Left colon (tissue), 2 donors: ENCODE measurements around the gene SLC14A1. TPM values are rescaled to one million over a fixed set of nuclear protein-coding genes. Genes with fewer than 3 reads are reported as not detected.

ENCODE experiments used
- ATAC-seq: fragments of 200-7000 bp; cut with Tn5 transposase; one replicate; pipeline ENCODE4 v1.9.1; 2020; ENCODE audit warnings: mild to moderate bottlenecking, moderate library complexity
- DNase-seq, 2 donors: peaks; one replicate each; pipeline ENCODE4 v3.0.0-alpha.2; 2020
- intact Hi-C, 2 donors: fragments of 100-400 bp; cut with DNase I in 1 of 2; cut with micrococcal nuclease in 1 of 2; formaldehyde crosslinking; loops; one replicate each; pipeline versions ENCODE4 v1.11.2 to v1.14.0; 2022; cut with DNase I, micrococcal nuclease
- total RNA-seq, 2 donors: library from RNA; stranded (reverse); fragmentation: NEBNext Ultra II Directional; extraction: Animal tissue kit (Norgen Biotek cat#: 25700); gene quantifications; one replicate each; pipeline ENCODE4 v1.2.1, GENCODE V29; 2021
- donor health status: DM: no; HTN: no; CAD: no.
- donor health status: DM: yes; HTN: yes; CAD: no.

Gene SLC14A1
- total RNA-seq, 2 donors from 2014 or later, result 0.95 to 1.0 TPM

- intact Hi-C loops, result no loop called here
- DNase-seq (no peak), ATAC-seq (no peak)
Observed at GRCh38 chr18:45783097-45784075, 59.4 kb downstream of the SLC14A1 start.

GRCh38 chr18:45785134-45785533 lies 61.2 kb downstream of the SLC14A1 start:
- intact Hi-C loops, result no loop called here
- ATAC-seq, result no peak
- no peak for DNase-seq

DNA sequence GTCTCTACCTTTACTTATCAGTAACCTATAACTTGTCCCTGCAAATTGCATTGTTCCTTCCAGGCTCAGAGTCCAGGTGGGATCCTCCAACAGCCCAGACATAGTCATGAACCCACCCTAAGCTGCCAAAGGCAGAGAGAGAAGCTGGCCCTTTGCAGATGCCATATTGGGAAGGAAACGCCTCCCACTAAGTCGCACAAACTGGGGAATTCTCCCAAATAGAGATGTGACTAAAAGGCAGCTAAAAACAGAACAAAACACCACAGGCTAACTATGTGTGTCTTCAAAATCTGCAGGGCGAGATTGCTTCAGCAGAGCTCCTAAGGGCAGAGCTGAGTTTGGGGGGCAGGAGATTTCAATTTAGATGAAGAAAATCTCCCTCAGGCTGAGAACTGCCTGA lies 63.0 kb downstream of the SLC14A1 start:
- ATAC-seq (no peak), DNase-seq (no peak)
- intact Hi-C loops, result no loop called here

GRCh38 chr18:45787346-45787745 lies 63.4 kb downstream of the SLC14A1 start:
- DNase-seq, result no peak
- intact Hi-C loops, result no loop called here
- ATAC-seq, result no peak

GRCh38 chr18:45788861-45789260 lies 64.9 kb downstream of the SLC14A1 start:
- ATAC-seq, result no peak
- intact Hi-C loops, result no loop called here
- no peak for DNase-seq

DNA sequence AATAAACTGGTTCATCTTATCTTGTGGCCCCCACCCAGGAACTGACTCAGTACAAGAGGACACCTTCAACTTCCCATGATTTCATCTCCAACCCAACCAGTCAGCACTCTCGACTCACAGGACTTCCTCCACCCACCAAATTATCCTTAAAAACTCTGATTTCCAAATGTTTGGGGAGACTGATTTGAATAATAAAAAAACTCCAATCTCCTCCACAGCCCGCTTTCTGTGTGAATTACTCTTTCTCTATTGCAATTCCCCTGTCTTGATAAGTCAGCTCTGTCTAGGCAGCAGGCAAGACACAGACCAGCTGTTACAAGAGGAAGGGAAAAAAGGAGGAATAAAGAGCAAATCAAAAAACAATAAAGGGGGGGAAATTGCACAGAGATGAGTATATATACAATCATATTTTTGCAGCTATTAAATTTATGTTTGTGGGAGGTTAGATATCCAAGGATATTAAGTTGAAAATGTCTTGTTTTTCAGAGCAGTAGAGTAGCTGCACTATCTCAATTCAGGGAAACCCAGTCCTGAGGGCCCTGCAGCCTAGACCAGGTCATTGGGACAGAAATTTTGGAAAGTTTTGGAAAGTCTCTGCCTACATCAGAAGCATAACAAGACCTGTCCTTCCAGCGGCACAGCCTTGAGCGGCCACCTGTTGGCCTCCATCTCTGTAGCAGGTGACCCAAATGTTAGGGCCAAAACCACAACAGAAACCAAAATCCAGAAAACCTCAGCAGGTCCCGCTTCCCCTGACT lies 68.7 kb downstream of the SLC14A1 start:
- ATAC-seq (no peak), DNase-seq (no peak)
- intact Hi-C loops, result no loop called here

DNA sequence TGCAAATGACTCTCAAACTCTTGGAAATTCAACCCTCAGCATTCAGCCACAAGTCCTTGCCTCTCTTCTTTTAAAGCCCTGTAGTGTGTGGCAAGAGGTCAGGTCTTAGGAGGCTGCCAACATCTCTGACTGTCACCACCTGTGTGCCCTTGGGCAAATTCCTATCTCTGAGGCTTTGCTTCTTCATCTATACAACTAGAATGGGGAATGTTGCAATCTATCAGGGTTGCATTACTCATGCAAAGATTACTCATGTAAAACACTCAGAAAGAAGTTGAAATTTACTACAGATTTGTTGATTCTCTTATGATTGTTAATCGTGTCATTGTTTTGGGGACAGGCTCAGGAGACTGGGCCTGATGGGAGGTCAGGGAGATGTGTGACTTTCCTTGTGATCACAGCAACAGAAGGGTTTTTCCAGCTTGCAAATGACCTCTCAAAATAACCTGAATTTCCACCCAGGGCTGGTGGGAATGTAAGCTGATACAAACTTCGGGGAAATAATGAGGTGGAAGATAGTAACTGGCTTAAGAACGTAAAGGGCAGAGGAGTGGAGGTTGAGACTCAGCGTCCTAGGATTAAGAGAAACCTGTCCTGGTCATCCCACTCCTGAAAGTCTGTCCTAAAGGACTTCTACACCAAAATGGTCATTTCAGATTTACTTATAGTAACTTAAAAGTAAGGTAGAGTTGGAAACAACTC lies 69.4 kb downstream of the SLC14A1 start:
- intact Hi-C loops, result no loop called here
- DNase-seq, result no peak
- ATAC-seq, result no peak

GRCh38 chr18:45801416-45802004 lies 77.5 kb downstream of the SLC14A1 start:
- no peak for DNase-seq
- ATAC-seq, result no peak
- intact Hi-C loops, result no loop called here

Other genes starting within 250 kb of the SLC14A1 start
- gene SLC14A2, start 108.7 kb upstream of the SLC14A1 start, total RNA-seq, result under 1 TPM in 1 of 2 donors, not detected in 1; 0.12 TPM
- gene SIGLEC15, start 101.5 kb downstream of the SLC14A1 start, total RNA-seq, result under 1 TPM; 0.21 to 0.36 TPM
- 10 to 100 TPM; 18.0 to 21.5 TPM for gene EPG5, start 243.1 kb downstream of the SLC14A1 start, total RNA-seq